Right renal cortex interstitium (tissue), 3 donors: ENCODE results near the gene GAD1. TPM values are rescaled to one million over a fixed set of nuclear protein-coding genes. Genes with fewer than 3 reads are reported as not detected.

ENCODE experiments used
- DNase-seq, 3 donors: peaks; one replicate each; pipeline ENCODE4 v3.0.0-alpha.2; 2013; ENCODE audit warnings: low read depth in 3 of 3, low spot score in 2 of 3
- polyA plus RNA-seq, 3 donors: library from polyadenylated mRNA; unstranded; fragments of 120-200 nt; gene quantifications; one replicate each; pipeline ENCODE4 v1.2.1, GENCODE V29; 2013; ENCODE audit not compliant: insufficient read length in 3 of 3

GAD1 gene
- polyA plus RNA-seq: 1 to 10 TPM in 2 of 3 donors, under 1 TPM in 1; 0.53 to 1.2 (median 1.0) TPM

DNA sequence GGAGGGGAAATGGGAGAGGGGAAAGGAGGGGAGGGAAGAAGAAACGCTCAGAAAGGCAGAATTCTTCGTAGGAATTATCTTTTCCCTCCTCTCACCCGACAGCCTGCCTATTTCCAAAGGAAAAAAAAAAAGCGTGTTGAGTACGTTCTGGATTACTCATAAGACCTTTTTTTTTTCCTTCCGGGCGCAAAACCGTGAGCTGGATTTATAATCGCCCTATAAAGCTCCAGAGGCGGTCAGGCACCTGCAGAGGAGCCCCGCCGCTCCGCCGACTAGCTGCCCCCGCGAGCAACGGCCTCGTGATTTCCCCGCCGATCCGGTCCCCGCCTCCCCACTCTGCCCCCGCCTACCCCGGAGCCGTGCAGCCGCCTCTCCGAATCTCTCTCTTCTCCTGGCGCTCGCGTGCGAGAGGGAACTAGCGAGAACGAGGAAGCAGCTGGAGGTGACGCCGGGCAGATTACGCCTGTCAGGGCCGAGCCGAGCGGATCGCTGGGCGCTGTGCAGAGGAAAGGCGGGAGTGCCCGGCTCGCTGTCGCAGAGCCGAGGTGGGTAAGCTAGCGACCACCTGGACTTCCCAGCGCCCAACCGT, at the start of gene GAD1:
Gene GAD1 (plus strand): TSS at position 384 of the 589 bp plus-strand sequence. CDS start 1,705 bp downstream, outside the sequence.
- no peak for DNase-seq

DNA sequence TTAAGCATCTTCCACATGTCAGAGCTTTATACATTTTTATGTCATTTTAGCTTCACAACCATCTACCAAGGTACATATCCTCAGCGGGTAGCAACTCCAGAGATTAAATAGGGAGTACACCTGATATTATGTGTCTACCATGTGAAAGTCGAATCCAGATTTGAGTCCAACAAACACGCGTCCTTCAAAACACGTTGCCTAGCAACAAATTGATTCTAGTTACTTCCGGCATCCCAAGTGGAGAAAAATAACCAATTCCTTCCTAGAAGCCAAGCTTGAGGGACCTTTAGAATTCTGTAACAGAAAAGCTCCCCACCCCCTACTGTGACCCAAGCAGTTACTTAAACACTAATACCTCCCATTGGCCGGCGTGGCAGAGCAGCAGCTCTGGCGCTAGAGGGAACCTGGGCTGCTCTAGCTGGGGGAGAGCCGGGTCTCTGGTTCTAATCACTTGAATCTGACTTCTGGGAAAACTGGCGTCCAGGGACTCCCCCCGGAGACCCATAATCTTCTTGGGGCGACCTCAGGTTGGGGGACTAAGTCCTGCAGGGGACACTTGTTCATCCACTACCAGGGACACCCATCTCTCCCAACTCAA, 46.6 kb upstream of the GAD1 start, which contains the start of gene ERICH2:
Gene ERICH2 (plus strand): TSS at position 371 of the 598 bp plus-strand sequence. CDS start 304 bp downstream, outside the sequence.
- DNase-seq: peak; percentile 31 to 50 (median 39)

- DNase-seq: peak; percentile 14 to 40 (median 27)
These were observed 45.9 kb upstream of the GAD1 start for GRCh38 chr2:170770606-170771420.

- no peak for DNase-seq
These were observed 45.2 kb upstream of the GAD1 start for GRCh38 chr2:170771421-170771937.

DNA sequence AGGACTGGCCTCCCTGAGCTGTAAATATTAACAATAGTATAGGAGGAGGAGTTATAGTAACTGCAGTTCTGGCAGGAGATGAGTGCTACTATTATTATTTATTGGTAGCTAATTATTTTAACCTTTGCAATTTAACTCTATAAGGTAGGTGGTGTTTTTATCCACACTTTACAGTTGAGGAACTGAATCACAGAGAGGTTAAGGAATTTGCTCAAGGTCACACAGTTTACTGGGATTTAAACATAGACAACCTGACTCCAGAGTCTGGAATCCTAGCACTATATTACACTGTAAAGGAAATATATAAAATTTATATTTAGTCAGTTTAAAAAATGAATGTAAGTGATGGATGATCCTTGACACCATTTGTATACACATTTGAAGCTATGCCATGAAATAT, 44.4 kb upstream of the GAD1 start:
- DNase-seq: no peak

DNA sequence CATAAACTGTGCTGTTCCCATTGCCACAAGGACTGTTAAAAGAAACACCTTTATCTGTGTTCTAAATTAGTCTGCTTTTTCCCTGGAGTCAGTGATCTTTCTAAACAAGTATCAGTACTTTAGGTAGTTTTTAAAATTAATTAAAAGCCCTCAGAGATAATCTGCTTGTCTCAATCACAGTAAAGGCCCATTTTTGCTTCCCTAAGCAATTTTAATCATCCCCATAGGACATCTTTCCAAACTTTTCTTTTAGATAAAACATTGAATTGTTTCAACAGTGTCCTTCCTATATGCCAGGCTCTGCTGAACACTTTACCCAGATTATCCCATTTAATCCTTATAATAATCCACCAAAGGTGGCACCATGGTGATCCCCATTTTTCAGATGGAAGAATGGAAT, 42.6 kb upstream of the GAD1 start:
- no peak for DNase-seq

DNA sequence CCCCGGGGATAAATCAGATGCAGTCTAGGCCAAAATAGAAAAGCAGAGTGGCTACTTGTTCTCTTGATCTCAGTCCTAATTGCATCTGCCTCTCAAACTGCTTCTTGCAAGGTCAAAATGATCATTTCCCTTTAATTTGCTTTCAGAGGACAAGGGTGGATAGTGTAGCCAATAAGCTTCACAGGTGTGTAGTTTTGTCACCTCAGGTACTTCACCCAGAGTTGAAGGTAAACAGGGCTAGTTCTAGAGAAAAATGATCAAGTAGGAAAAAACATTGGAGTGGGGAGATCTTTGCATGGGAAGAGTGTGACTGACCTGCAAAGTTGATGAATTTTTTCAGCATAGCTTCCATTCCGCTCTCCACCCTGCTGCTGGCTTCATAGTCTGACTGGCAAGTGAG, 37.8 kb upstream of the GAD1 start:
- DNase-seq: no peak

DNA sequence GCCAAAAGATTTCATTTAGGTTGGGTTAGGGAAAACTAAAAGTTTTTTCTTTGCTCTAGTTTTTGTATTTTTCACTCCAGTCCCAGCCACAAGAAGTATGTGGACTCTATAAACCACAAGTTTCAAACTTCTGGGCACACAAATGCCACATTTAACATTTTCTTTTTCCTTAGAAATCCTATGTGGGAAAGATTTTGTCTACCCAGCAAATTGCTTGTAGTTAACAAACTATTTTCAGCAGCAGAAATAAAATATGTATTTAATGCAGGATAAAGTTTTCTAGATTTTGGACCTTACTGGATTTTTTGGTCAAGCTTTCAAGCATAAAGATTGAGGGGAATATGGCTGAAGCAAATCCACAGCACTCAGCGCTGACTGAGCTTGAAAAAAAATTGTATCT, 37.4 kb upstream of the GAD1 start:
- no peak for DNase-seq

DNA sequence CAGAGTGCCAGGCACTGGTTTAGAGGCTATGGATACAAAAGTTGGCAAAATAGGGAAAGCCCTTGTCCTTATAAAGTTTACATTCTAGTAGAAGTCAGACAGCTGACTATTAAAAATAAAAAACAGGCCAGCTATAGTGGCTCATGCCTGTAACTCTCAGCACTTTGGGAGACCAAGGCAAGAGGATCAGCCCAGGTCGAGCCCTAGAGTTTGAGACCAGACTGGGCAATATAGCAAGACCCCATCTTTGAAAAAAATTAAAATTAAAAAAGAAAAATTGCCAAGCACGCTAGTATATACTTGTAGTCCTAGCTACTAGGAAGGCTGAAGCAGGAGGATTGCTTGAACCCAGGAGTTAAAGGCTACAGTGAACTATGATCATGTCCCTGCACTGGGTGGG, 34.0 kb upstream of the GAD1 start:
- DNase-seq: no peak

GRCh38 chr2:170783549-170783948, 33.1 kb upstream of the GAD1 start:
- no peak for DNase-seq

DNA sequence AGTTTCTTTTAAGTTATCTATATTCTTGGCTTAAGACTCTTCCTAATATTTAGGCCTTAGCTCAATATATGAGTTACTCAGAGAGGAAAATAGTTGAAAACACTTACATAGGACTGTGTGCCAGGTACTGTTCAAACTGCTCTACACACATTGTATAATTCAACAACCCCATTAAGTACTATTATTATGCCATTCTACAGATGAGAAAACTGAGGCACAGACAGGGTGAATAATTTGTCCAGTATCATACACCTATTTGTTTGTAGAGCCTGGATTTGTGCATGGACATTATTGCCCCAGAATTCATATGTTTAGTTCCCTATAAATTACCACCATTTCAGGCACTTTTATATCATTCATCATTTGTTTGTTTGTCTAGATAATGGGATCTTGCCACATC, 17.7 kb upstream of the GAD1 start:
- DNase-seq: no peak

DNA sequence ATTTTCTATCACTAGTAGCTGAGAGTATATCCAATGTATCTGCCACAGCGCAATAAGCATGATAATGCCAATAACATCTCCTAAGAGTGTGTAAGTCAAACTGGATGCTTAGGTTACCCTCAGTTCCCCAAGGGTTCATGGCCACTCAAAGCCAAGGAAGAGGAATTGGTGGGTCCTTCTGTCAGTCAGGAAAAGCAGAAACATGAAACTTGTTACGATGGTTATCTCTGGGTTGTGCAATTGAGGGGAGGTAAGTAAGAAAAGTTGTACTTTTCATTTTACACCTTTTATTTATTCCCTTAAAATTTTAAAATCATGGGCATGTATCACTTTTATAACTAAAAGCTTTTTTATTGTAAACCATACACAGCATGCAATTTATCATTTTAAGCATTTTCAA, 10.1 kb upstream of the GAD1 start:
- DNase-seq: no peak

DNA sequence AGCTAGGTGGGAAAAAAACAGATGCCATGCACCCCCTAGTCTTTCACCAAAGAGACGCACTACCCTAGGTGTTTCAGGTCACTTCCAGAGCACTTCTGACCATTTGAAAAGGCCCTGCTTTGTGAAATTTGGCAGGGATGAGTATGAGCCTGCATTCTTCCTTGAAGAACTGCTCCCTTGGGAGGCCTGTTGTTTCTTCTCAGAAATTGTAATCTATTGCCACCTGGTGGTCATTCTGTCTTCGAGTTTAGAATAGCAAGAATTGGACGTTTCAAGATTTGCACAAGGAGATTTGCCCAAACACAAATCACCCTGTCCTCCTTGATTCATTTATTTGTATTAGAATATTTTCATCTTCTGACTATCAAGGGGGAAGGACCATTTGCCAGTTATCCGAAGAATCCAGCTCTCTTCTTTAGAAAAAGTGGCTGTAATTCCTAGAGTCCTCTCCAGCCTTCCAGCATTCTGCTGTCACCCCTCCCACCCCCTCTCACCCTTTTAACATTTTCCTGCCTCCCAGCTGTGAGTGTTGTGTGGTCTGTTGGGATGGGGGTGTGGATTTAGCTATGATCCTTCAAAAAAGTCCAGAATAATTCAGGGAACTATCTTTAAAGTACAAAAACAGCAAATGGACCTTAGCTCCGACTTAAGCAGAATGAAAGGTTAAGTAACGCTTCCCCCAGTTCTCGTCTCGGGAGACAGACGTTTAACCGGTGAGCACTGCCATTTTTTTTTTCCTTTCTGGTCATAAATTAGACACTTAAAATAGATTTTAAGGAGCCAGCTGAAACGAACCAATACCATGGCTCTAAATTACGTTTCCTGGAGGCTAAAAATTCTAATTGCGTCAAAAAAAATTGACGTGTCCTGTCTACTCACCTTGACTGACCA, 3.7 kb upstream of the GAD1 start:
- peak in 2 of 3 donors; percentile 65 to 77 for DNase-seq

- DNase-seq: peak in 1 of 3 donors; percentile 78
These were observed 2.8 kb upstream of the GAD1 start for GRCh38 chr2:170813611-170814532.

GRCh38 chr2:170814533-170815230, 2.0 kb upstream of the GAD1 start:
- no peak for DNase-seq

- DNase-seq: no peak
These were observed 1.4 kb upstream of the GAD1 start for GRCh38 chr2:170815311-170815710.

- DNase-seq: no peak
These were observed 762 bp upstream of the GAD1 start for GRCh38 chr2:170815746-170816503.
